ENCODE data around the gene GNB1L.

DNA sequence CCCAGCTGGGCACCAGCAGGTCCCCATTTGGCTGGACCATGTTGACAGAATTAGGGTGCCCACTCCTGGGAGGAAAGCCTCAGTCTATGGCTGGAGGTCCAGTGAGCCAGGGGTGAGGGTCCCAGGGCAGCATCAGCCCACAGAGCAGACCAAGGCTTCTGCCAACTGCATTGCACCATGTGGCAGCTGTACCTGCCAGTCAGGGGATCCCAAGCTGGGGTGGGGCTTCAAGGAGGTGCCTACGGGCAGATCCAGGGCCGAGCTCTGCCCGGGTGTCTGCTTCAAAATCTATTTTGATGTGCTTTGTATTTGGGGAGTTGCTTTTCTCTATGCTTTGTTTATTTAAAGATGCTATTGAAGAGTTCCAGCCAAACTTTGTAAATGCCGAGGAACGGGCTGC, 120.9 kb downstream of the GNB1L start:
- TF ChIP-seq, protein P1, sequence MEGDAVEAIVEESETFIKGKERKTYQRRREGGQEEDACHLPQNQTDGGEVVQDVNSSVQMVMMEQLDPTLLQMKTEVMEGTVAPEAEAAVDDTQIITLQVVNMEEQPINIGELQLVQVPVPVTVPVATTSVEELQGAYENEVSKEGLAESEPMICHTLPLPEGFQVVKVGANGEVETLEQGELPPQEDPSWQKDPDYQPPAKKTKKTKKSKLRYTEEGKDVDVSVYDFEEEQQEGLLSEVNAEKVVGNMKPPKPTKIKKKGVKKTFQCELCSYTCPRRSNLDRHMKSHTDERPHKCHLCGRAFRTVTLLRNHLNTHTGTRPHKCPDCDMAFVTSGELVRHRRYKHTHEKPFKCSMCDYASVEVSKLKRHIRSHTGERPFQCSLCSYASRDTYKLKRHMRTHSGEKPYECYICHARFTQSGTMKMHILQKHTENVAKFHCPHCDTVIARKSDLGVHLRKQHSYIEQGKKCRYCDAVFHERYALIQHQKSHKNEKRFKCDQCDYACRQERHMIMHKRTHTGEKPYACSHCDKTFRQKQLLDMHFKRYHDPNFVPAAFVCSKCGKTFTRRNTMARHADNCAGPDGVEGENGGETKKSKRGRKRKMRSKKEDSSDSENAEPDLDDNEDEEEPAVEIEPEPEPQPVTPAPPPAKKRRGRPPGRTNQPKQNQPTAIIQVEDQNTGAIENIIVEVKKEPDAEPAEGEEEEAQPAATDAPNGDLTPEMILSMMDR (IDR thresholded peaks at IDR 0.05) = no peak
- no peak for TF ChIP-seq EZH2 (IDR thresholded peaks at IDR 0.05; ENCODE audit: borderline replicate concordance, insufficient read depth, low read depth, low read length, poor library complexity, severe bottlenecking)

Data from B cell (primary cell).